ENCODE results near the gene ERGIC3. TPM values are rescaled to one million over a fixed set of nuclear protein-coding genes. Genes with fewer than 3 reads are reported as not detected.

ERGIC3 gene
- total and polyA plus RNA-seq, 2 of the 13 experiments (the other 11 are each of a cell fraction or from before 2014, with no cell fraction given), result 407 to 670 TPM

DNA sequence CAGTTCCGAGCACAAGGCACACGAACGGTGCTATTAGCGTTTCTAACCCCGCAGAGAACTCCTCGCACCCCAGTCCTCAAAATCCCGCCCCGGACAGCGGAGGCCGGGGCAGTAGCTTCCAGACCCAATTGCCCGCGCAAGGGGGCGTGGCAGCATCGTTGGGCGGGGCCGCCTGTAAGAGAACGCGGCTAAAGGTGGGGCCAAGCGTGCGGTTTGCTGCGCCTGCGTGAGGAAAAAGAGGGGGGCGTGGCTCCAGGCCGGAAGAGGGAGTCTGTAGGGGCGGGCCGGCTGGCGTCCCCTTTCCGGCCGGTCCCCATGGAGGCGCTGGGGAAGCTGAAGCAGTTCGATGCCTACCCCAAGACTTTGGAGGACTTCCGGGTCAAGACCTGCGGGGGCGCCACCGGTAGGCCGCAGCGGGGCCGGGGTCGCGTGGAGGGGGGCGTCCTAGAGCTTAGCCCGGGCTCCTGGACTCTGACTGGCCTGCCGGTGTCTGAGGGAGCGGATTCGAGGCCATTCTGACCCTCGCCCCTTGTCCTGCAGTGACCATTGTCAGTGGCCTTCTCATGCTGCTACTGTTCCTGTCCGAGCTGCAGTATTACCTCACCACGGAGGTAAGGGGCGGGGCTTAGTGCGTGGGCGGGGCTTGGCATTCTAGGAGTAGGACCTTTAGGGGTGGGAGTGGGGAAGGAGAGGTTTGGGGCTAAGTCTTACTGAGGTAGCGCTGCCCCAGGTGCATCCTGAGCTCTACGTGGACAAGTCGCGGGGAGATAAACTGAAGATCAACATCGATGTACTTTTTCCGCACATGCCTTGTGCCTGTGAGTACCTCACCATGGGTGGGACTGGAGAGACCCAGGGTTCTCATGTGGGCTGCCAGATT lies at the start of gene ERGIC3 (continued):
- TF ChIP-seq, protein P1, sequence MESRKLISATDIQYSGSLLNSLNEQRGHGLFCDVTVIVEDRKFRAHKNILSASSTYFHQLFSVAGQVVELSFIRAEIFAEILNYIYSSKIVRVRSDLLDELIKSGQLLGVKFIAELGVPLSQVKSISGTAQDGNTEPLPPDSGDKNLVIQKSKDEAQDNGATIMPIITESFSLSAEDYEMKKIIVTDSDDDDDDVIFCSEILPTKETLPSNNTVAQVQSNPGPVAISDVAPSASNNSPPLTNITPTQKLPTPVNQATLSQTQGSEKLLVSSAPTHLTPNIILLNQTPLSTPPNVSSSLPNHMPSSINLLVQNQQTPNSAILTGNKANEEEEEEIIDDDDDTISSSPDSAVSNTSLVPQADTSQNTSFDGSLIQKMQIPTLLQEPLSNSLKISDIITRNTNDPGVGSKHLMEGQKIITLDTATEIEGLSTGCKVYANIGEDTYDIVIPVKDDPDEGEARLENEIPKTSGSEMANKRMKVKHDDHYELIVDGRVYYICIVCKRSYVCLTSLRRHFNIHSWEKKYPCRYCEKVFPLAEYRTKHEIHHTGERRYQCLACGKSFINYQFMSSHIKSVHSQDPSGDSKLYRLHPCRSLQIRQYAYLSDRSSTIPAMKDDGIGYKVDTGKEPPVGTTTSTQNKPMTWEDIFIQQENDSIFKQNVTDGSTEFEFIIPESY (CRISPR knock-in tag; IDR thresholded peaks at IDR 0.05), result peak; percentile 10; the same call in 1 of the 2 replicates
- TF ChIP-seq HNRNPK (IDR thresholded peaks at IDR 0.05; ENCODE audit: low read depth, low read length, poor library complexity, severe bottlenecking), result peak; percentile 45
- peak; percentile 53 for TF ChIP-seq DZIP1 (CRISPR knock-in tag; IDR thresholded peaks at IDR 0.05)
- TF ChIP-seq FOXO1 (CRISPR knock-in tag; IDR thresholded peaks at IDR 0.05), result peak; percentile 18; the same call in 1 of the 2 replicates
- peak; percentile 80 for TF ChIP-seq SALL1 (CRISPR knock-in tag; IDR thresholded peaks at IDR 0.05)
- TF ChIP-seq, protein P2, sequence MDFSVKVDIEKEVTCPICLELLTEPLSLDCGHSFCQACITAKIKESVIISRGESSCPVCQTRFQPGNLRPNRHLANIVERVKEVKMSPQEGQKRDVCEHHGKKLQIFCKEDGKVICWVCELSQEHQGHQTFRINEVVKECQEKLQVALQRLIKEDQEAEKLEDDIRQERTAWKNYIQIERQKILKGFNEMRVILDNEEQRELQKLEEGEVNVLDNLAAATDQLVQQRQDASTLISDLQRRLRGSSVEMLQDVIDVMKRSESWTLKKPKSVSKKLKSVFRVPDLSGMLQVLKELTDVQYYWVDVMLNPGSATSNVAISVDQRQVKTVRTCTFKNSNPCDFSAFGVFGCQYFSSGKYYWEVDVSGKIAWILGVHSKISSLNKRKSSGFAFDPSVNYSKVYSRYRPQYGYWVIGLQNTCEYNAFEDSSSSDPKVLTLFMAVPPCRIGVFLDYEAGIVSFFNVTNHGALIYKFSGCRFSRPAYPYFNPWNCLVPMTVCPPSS (IDR thresholded peaks at IDR 0.05), result no peak
- 0 out of 2 replicates have a peak, but pooled peaks have one; percentile 73 for TF ChIP-seq REL (CRISPR knock-in tag; conservative IDR thresholded peaks at IDR 0.05)
- peak; percentile 71 for TF ChIP-seq SRSF1 (optimal IDR thresholded peaks at IDR 0.05; ENCODE audit: low read depth, low read length)
- no peak for TF ChIP-seq MYNN (CRISPR knock-in tag; IDR thresholded peaks at IDR 0.05; ENCODE audit: low read depth)
- TF ChIP-seq SMAD9 (CRISPR knock-in tag; IDR thresholded peaks at IDR 0.05), result no peak
- peak; percentile 62 for TF ChIP-seq TARDBP (CRISPR knock-in tag; IDR thresholded peaks at IDR 0.05)
- TF ChIP-seq PITX1 (CRISPR knock-in tag; IDR thresholded peaks at IDR 0.05), result no peak; the same call in 1 of the 2 replicates
- TF ChIP-seq THRA (CRISPR knock-in tag; IDR thresholded peaks at IDR 0.05; ENCODE audit: borderline replicate concordance), result peak; percentile 28; the same call in 1 of the 2 replicates
- no peak for TF ChIP-seq MATR3 (CRISPR knock-in tag; IDR thresholded peaks at IDR 0.05)
- no peak for TF ChIP-seq ZSCAN20 (CRISPR knock-in tag; IDR thresholded peaks at IDR 0.05; ENCODE audit: borderline replicate concordance)
- no peak for TF ChIP-seq SRF (IDR thresholded peaks at IDR 0.05; ENCODE audit: low read depth, low read length)
- TF ChIP-seq E2F5 (CRISPR knock-in tag; conservative IDR thresholded peaks at IDR 0.05), result peak; percentile 87
